ENCODE results near the gene PPP2R5E.

DNA sequence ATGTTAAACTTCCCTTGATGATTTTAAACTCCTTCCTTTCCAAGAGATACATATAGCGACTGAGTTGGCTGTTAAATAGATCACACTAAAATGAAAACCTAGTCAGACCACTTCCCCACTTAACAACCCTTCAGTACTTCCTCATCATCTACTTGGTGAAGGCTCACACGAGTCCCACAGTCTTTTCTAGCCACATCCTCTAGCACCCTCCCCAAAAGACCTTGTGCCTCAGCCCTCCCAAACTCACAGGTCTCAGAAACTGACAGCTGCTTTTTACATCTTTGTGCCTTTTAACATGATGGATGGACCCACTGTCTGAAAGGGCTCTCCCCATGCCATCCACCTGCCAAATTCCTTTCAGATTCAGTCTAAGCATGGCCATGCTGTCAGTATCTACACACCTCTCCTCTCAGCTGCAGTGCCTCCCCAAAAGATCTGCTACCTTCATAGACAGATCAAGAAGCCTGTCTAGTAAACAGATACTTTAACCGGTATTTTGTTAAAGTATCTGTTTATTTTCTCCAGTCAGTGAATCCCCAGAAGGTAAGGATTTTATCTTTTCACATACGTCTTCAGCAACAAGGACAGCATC is 159.3 kb downstream of the PPP2R5E start:
- no peak for TF ChIP-seq CTCF (IDR thresholded peaks at IDR 0.05; ENCODE audit: extremely low read depth in 1 of 2, insufficient read depth in 1 of 2, low read depth in 1 of 2, low read length in 2 of 2)
- no peak for TF ChIP-seq EZH2 (IDR thresholded peaks at IDR 0.05; ENCODE audit: borderline replicate concordance, low read depth, low read length, severe bottlenecking)
- TF ChIP-seq POLR2AphosphoS5 (IDR thresholded peaks at IDR 0.05; ENCODE audit: insufficient read depth, low read depth, low read length) = no peak
- no peak for TF ChIP-seq POLR2A (IDR thresholded peaks at IDR 0.05; ENCODE audit: low read depth, low read length)
- TF ChIP-seq MYC (IDR thresholded peaks at IDR 0.05; ENCODE audit: low read depth, low read length) = no peak
- TF ChIP-seq MAX (IDR thresholded peaks at IDR 0.05; ENCODE audit: insufficient read depth, insufficient read length) = no peak

Measured in endothelial cell of umbilical vein (primary cell).